HepG2 (cell line): ENCODE measurements around the gene TAF6. TPM values are rescaled to one million over a fixed set of nuclear protein-coding genes. Genes with fewer than 3 reads are reported as not detected.

ENCODE experiments used
- AKAP8 ChIP-seq: sonication (generic); formaldehyde crosslinking; IDR thresholded peaks from 2 replicates; pipeline ENCODE4 v1.5.1; 2020; ENCODE audit warnings: mild to moderate bottlenecking, missing genetic modification reagents
- CENPT ChIP-seq: sonication (generic); formaldehyde crosslinking; IDR thresholded peaks from 2 replicates; pipeline ENCODE4 v1.8.0; 2022; ENCODE audit warnings: low read depth, mild to moderate bottlenecking, moderate library complexity, missing genetic modification reagents
- FOXM1 ChIP-seq: sonication (generic); formaldehyde crosslinking; IDR thresholded peaks from 2 replicates; pipeline ENCODE4 v1.5.0; 2020; ENCODE audit warnings: missing genetic modification reagents
- IRF1 ChIP-seq: sonication (generic); formaldehyde crosslinking; IDR thresholded peaks from 2 replicates; pipeline ENCODE4 v1.4.0; 2020; ENCODE audit warnings: low read depth, mild to moderate bottlenecking, missing genetic modification reagents
- NR0B2 ChIP-seq: sonication (generic); formaldehyde crosslinking; IDR thresholded peaks from 2 replicates; pipeline ENCODE4 v1.4.0; 2020; ENCODE audit warnings: mild to moderate bottlenecking, missing genetic modification reagents
- PRPF4 ChIP-seq: fragments of 200-400 bp; formaldehyde crosslinking; IDR thresholded peaks from 2 replicates; pipeline ENCODE4 v1.6.1; 2016; ENCODE audit warnings: low read length, low read depth; ENCODE audit not compliant: poor library complexity, severe bottlenecking
- WIZ ChIP-seq: sonication (generic); formaldehyde crosslinking; IDR thresholded peaks from 2 replicates; pipeline ENCODE4 v1.5.1; 2020; ENCODE audit warnings: mild to moderate bottlenecking, missing genetic modification reagents
- ZNF234 ChIP-seq: sonication (generic); formaldehyde crosslinking; conservative IDR thresholded peaks from 2 replicates; pipeline ENCODE4 v1.5.1; 2020; ENCODE audit warnings: mild to moderate bottlenecking, missing genetic modification reagents
- ZNF24 ChIP-seq: fragments of 450-650 bp; IDR thresholded peaks from 2 replicates; pipeline ENCODE4 v1.6.1; 2017; ENCODE audit warnings: antibody characterized with exemption, mild to moderate bottlenecking
- ZNF484 ChIP-seq: sonication (generic); formaldehyde crosslinking; IDR thresholded peaks from 2 replicates; pipeline ENCODE4 v1.5.1; 2020; ENCODE audit warnings: mild to moderate bottlenecking, low read depth, missing genetic modification reagents, borderline replicate concordance
- ZNF510 ChIP-seq: sonication (generic); formaldehyde crosslinking; IDR thresholded peaks from 2 replicates; pipeline ENCODE4 v1.4.0; 2020; ENCODE audit warnings: low read depth, mild to moderate bottlenecking, missing genetic modification reagents
- ZNF7 ChIP-seq: IDR thresholded peaks from 2 replicates; pipeline ENCODE4 v1.6.1; 2016; ENCODE audit warnings: missing biosample characterization, missing genetic modification reagents
- ZSCAN29 ChIP-seq: sonication (generic); formaldehyde crosslinking; conservative IDR thresholded peaks from 2 replicates; pipeline ENCODE4 v1.4.0; 2020; ENCODE audit warnings: mild to moderate bottlenecking, missing genetic modification reagents
- polyA plus RNA-seq, 8 experiments: library from polyadenylated mRNA; depleted of rRNA in 3 of 8; stranded (reverse) in 7 of 8; unstranded in 1 of 8; fragments of >200 nt; fragmentation: Illumina TruSeq in 4 of 8; extraction: Trizol in 4 of 8; gene quantifications; 2 replicates each; pipeline versions ENCODE4 v1.2.1 to v1.2.3, GENCODE V29; 2011 to 2016; ENCODE audit warnings: low read depth in 4 of 8, missing spikeins in 1 of 8, mixed read lengths in 1 of 8; ENCODE audit not compliant: insufficient read depth in 1 of 8
- total RNA-seq, 5 experiments: library from RNA; depleted of rRNA; stranded (reverse); fragments of >200 nt; fragmentation: Illumina TruSeq; extraction: Trizol; gene quantifications; 2 replicates each; pipeline ENCODE4 v1.2.3, GENCODE V29; 2016; ENCODE audit warnings: low read depth in 1 of 5
- TF ChIP-seq, protein P1 (sequence below): sonication (generic); formaldehyde crosslinking; conservative IDR thresholded peaks from 2 replicates; pipeline ENCODE4 v1.8.0; 2022; ENCODE audit warnings: missing genetic modification reagents
- TF ChIP-seq, protein P2 (sequence below): sonication (generic); formaldehyde crosslinking; conservative IDR thresholded peaks from 2 replicates; pipeline ENCODE4 v1.8.1; 2023; ENCODE audit warnings: missing genetic modification reagents
- TF ChIP-seq, protein P3 (sequence below): IDR thresholded peaks from 2 replicates; pipeline ENCODE4 v1.6.1; 2016; ENCODE audit warnings: low read depth, missing genetic modification reagents, missing compliant biosample characterization
- TF ChIP-seq, protein P4 (sequence below): sonication (generic); formaldehyde crosslinking; IDR thresholded peaks from 2 replicates; pipeline ENCODE4 v1.5.0; 2020; ENCODE audit warnings: mild to moderate bottlenecking, missing genetic modification reagents

Gene TAF6
- total and polyA plus RNA-seq, 2 of the 13 experiments (the other 11 are each of a cell fraction or from before 2014, with no cell fraction given), result 12.9 to 18.8 TPM

GRCh38 chr7:100081535-100082102, 37.5 kb downstream of the TAF6 start, which contains the start of gene ZNF3 (continued):
- peak; percentile 41; the same call in 1 of the 2 replicates for TF ChIP-seq ZNF510 (CRISPR knock-in tag)
- no peak for TF ChIP-seq ZNF24
- TF ChIP-seq FOXM1 (CRISPR knock-in tag), result no peak
- no peak for TF ChIP-seq ZNF234 (CRISPR knock-in tag)
- TF ChIP-seq, protein P1, sequence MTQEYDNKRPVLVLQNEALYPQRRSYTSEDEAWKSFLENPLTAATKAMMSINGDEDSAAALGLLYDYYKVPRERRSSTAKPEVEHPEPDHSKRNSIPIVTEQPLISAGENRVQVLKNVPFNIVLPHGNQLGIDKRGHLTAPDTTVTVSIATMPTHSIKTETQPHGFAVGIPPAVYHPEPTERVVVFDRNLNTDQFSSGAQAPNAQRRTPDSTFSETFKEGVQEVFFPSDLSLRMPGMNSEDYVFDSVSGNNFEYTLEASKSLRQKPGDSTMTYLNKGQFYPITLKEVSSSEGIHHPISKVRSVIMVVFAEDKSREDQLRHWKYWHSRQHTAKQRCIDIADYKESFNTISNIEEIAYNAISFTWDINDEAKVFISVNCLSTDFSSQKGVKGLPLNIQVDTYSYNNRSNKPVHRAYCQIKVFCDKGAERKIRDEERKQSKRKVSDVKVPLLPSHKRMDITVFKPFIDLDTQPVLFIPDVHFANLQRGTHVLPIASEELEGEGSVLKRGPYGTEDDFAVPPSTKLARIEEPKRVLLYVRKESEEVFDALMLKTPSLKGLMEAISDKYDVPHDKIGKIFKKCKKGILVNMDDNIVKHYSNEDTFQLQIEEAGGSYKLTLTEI (CRISPR knock-in tag), result no peak
- no peak for TF ChIP-seq ZNF484 (CRISPR knock-in tag)
- TF ChIP-seq IRF1 (CRISPR knock-in tag), result no peak
- TF ChIP-seq, protein P2, sequence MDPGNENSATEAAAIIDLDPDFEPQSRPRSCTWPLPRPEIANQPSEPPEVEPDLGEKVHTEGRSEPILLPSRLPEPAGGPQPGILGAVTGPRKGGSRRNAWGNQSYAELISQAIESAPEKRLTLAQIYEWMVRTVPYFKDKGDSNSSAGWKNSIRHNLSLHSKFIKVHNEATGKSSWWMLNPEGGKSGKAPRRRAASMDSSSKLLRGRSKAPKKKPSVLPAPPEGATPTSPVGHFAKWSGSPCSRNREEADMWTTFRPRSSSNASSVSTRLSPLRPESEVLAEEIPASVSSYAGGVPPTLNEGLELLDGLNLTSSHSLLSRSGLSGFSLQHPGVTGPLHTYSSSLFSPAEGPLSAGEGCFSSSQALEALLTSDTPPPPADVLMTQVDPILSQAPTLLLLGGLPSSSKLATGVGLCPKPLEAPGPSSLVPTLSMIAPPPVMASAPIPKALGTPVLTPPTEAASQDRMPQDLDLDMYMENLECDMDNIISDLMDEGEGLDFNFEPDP, result 0 out of 2 replicates have a peak, but pooled peaks have one; percentile 30
- TF ChIP-seq AKAP8 (CRISPR knock-in tag), result no peak; the same call in 1 of the 2 replicates
- peak; percentile 73; the same call in 1 of the 2 replicates for TF ChIP-seq ZSCAN29
- TF ChIP-seq PRPF4, result no peak
- TF ChIP-seq, protein P3, sequence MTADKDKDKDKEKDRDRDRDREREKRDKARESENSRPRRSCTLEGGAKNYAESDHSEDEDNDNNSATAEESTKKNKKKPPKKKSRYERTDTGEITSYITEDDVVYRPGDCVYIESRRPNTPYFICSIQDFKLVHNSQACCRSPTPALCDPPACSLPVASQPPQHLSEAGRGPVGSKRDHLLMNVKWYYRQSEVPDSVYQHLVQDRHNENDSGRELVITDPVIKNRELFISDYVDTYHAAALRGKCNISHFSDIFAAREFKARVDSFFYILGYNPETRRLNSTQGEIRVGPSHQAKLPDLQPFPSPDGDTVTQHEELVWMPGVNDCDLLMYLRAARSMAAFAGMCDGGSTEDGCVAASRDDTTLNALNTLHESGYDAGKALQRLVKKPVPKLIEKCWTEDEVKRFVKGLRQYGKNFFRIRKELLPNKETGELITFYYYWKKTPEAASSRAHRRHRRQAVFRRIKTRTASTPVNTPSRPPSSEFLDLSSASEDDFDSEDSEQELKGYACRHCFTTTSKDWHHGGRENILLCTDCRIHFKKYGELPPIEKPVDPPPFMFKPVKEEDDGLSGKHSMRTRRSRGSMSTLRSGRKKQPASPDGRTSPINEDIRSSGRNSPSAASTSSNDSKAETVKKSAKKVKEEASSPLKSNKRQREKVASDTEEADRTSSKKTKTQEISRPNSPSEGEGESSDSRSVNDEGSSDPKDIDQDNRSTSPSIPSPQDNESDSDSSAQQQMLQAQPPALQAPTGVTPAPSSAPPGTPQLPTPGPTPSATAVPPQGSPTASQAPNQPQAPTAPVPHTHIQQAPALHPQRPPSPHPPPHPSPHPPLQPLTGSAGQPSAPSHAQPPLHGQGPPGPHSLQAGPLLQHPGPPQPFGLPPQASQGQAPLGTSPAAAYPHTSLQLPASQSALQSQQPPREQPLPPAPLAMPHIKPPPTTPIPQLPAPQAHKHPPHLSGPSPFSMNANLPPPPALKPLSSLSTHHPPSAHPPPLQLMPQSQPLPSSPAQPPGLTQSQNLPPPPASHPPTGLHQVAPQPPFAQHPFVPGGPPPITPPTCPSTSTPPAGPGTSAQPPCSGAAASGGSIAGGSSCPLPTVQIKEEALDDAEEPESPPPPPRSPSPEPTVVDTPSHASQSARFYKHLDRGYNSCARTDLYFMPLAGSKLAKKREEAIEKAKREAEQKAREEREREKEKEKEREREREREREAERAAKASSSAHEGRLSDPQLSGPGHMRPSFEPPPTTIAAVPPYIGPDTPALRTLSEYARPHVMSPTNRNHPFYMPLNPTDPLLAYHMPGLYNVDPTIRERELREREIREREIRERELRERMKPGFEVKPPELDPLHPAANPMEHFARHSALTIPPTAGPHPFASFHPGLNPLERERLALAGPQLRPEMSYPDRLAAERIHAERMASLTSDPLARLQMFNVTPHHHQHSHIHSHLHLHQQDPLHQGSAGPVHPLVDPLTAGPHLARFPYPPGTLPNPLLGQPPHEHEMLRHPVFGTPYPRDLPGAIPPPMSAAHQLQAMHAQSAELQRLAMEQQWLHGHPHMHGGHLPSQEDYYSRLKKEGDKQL (CRISPR knock-in tag), result peak; percentile 70
- TF ChIP-seq CENPT (CRISPR knock-in tag), result 0 out of 2 replicates have a peak, but pooled peaks have one; percentile 58
- peak; percentile 90 for TF ChIP-seq NR0B2 (CRISPR knock-in tag)
- TF ChIP-seq WIZ (CRISPR knock-in tag), result no peak
- TF ChIP-seq, protein P4, sequence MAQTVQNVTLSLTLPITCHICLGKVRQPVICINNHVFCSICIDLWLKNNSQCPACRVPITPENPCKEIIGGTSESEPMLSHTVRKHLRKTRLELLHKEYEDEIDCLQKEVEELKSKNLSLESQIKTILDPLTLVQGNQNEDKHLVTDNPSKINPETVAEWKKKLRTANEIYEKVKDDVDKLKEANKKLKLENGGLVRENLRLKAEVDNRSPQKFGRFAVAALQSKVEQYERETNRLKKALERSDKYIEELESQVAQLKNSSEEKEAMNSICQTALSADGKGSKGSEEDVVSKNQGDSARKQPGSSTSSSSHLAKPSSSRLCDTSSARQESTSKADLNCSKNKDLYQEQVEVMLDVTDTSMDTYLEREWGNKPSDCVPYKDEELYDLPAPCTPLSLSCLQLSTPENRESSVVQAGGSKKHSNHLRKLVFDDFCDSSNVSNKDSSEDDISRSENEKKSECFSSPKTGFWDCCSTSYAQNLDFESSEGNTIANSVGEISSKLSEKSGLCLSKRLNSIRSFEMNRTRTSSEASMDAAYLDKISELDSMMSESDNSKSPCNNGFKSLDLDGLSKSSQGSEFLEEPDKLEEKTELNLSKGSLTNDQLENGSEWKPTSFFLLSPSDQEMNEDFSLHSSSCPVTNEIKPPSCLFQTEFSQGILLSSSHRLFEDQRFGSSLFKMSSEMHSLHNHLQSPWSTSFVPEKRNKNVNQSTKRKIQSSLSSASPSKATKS (CRISPR knock-in tag), result peak; percentile 52; the same call in 1 of the 2 replicates
- no peak for TF ChIP-seq ZNF7 (CRISPR knock-in tag)
